ENCODE results near the gene CCSER1.
A peak's percentile ranks its signal among the peaks of the same experiment; 100 is the strongest.
"Not testable (repeated sequence)": the region's sequence is repeated elsewhere in the genome, so short reads cannot be mapped to it uniquely, and the experiment has no call there.

CCSER1 gene

GRCh38 chr4:91319556-91320268 lies 1192.5 kb downstream of the CCSER1 start:
- DNase-seq: no peak

DNA sequence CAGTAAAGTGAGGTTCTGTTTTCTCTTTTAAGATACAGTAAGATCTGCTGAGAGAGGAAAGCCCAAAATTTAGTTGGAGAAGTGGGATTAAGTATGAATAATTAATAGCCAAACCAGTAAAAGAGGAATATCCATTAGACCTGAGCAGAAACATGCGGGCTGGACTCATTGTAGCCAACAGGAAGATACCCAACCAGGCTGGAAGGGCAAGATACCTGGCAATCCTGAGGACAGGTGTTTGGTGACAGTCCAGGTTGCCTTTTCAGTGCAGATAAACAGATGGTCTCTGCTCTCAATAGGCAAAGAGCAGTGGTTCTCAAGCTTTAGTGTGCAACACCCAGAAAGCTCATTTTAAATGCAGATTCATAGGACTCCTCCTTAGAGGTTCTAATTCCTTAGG lies 1195.8 kb downstream of the CCSER1 start:
- DNase-seq: no peak

GRCh38 chr4:91325495-91325894 lies 1198.3 kb downstream of the CCSER1 start:
- DNase-seq: peak; percentile 76

DNA sequence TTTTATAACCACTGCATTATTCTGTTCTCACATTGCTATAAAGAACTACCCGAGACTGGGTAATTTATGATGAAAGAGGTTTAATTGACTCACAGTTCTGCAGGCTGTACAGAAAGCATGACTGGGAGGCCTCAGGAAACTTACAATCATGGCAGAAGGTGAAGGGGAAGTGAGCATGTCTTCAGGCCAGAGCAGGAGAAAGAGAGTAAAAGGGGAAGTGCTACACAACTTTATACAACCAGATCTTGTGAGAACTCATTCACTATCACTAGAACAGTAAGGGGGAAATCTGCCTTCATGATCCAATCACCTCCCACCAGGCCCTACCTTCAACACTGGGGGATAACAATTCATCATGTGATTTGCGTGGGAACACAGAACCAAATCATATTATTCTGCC lies 1199.0 kb downstream of the CCSER1 start:
- not testable (repeated sequence) for DNase-seq

DNA sequence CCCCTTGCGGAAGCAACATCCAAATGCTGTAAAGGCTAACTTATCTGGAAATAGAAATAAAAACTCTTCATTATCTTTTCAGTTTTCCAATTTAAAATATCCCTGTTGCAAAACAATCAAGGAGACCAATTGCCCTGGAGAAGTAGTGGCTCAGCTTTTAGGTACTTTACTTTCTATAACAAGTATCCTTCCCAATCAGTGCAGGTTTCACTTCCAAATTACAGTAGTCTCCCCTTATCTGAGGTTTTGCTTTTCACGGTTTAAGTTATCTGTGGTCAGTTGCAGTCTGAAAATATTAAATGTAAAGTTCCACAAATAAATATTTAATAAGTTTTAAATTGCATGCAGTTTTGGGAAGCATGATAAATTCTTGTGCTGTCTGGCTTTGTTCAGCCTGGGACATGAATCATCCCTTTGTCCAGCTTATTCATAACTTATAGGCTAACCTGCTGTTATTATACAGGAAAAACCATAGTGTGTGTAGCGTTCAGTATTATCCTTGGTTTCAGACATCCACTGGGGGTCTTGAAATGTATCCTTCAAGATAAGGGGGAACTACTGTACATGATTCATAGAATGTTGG lies 1203.5 kb downstream of the CCSER1 start:
- DNase-seq: no peak

- peak; percentile 28 for DNase-seq
Observed at GRCh38 chr4:91340822-91341221, 1213.6 kb downstream of the CCSER1 start.

- no peak for DNase-seq
Observed at GRCh38 chr4:91345632-91346031, 1218.4 kb downstream of the CCSER1 start.

DNA sequence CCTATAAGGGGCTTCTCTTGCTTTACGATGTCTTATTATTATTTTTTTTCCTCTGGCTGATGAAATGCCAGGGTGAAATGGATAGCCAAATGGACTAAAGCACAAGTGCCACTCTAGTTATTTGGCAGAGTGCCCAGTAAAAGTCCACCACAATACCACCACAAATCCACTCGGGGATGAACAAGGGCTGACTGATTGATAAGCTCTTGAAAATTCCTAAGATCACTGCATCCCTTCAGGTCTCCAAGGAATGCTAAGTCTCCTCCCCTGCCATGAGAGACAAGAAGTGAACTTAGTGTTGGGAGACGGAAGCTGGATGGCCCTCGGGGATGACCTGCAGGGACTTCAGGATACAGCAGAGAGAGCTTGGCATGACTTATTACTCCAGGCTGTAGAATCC lies 1229.3 kb downstream of the CCSER1 start:
- DNase-seq: not testable (repeated sequence)

- DNase-seq: not testable (repeated sequence)
Observed at GRCh38 chr4:91358016-91358415, 1230.8 kb downstream of the CCSER1 start.

DNA sequence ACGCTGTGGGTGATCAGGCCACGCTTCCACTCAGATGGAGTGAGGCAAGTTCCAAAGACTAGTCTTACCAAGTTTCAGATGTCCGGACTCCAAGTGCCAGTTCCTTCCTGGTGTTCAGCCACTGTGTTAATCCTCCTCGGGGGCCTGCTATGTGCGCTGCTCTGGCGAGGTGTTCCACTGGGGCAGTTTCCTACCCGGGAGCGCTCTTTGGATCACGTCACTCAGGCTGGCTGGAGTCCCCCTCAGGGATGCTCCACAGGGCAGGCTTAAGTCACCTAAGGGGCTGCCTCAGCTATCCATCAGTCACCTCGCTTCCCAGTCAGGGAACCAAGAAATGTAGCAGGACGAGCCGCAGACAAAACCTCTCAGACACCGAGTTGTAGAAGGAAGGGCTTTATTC lies 1231.4 kb downstream of the CCSER1 start:
- DNase-seq: not testable (repeated sequence)

- no peak for DNase-seq
Observed at GRCh38 chr4:91359041-91360031, 1232.1 kb downstream of the CCSER1 start.

DNA sequence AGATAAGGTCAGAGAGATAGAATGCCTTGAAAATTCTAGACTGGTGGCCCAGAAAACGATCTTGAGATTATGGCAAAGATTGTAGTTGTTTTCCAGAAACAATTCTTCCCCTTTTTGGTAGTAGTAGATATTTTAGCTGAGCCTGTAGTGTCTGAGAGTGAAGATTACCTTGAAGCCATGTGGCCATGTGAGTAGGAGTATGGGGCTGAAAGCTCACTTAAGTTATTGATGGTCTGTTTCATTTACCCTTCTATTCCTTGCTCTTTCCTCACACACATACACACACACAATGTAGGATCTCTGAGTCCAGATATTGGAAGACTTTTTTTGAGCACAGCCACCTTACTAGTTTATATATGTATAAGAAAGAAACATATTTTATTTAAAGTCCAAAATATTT lies 1234.9 kb downstream of the CCSER1 start:
- DNase-seq: no peak

DNA sequence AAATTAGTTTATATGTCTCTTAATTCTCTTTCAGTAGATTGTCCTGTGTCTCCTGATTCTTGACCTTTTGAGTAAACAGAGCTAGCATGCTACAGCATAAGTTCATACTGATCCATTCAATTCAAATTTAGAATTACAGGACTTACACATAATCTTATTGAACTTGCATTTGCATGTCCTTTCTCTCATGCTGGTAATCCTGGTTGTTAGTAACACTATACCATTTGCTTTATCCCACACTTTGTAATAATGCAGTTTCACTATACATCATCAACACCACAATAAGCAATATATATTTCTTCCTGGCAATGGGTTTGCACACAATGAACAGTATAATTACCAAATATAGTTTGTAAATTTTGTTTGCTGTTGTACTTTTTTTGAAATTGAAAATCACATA lies 1239.4 kb downstream of the CCSER1 start:
- no peak for DNase-seq

- no peak for DNase-seq
Observed at GRCh38 chr4:91369116-91369515, 1241.9 kb downstream of the CCSER1 start.

DNA sequence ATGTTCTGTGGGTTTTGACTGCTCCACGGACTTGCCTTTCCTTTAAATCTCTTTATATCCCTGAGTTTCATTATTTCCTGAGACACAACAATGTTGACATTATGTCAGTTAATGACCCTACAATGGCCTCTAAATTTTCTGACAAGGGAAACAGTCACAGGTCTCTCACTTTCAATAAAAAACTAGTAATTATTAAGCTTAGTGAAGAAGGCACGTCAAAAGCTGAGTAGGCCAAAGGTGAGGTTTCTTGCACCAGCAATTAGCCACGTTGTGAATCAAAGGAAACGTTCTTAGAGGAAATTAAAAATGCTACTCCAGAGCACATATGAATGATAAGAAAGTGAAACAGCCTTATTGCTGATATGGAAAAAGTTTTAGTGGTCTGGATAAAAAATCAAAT lies 1246.4 kb downstream of the CCSER1 start:
- no peak for DNase-seq

- not testable (repeated sequence) for DNase-seq
Observed at GRCh38 chr4:91405431-91405830, 1278.2 kb downstream of the CCSER1 start.

GRCh38 chr4:91422011-91422410 lies 1294.8 kb downstream of the CCSER1 start:
- no peak for DNase-seq

DNA sequence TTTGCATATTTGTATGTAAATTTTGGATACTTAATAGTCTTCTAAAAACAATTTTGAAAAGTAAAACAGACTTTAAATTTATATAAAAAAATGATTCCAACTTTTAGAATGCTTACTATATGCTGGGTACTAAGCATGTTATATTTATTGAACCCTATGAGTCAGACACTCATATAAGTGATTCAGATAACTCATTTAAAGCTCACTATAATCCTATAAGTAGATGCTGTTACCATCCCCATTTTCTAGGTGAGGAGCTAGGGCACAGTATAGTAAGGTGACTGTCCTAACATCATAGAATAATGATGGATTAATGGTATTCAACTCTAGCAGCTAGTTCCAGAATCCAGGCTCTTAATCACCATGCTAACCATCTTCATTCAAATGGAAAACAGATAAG lies 1299.5 kb downstream of the CCSER1 start:
- no peak for DNase-seq

- no peak for DNase-seq
Observed at GRCh38 chr4:91427171-91427570, 1300.0 kb downstream of the CCSER1 start.

GRCh38 chr4:91434631-91435030 lies 1307.4 kb downstream of the CCSER1 start:
- DNase-seq: no peak

DNA sequence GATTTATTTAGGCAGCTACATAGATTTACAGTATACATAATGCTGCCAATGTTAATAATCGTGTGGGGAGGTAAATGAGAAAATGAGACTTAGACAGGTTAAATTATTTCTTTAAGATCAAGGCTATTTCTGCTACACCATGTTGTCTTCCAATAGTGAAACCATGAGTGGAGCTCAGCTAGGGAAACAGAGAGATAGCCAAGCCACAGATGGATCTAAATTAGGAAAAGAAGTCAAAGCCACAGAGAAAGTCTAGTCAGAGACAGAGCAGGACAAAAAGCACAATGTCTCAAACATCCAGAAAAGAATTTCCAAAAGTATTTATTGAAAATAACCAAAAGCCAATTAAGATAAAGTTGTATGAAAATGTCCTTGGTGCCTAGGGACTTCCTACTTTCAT lies 1309.4 kb downstream of the CCSER1 start:
- no peak for DNase-seq

GRCh38 chr4:91447168-91447567 lies 1320.0 kb downstream of the CCSER1 start:
- DNase-seq: no peak

- DNase-seq: no peak
Observed at GRCh38 chr4:91448668-91449330, 1321.6 kb downstream of the CCSER1 start.
